ENCODE data around the gene CBS. TPM values are rescaled to one million over a fixed set of nuclear protein-coding genes. Genes with fewer than 3 reads are reported as not detected.

The CBS gene
- total RNA-seq, 2 donors from 2014 or later = 272 to 303 TPM

DNA sequence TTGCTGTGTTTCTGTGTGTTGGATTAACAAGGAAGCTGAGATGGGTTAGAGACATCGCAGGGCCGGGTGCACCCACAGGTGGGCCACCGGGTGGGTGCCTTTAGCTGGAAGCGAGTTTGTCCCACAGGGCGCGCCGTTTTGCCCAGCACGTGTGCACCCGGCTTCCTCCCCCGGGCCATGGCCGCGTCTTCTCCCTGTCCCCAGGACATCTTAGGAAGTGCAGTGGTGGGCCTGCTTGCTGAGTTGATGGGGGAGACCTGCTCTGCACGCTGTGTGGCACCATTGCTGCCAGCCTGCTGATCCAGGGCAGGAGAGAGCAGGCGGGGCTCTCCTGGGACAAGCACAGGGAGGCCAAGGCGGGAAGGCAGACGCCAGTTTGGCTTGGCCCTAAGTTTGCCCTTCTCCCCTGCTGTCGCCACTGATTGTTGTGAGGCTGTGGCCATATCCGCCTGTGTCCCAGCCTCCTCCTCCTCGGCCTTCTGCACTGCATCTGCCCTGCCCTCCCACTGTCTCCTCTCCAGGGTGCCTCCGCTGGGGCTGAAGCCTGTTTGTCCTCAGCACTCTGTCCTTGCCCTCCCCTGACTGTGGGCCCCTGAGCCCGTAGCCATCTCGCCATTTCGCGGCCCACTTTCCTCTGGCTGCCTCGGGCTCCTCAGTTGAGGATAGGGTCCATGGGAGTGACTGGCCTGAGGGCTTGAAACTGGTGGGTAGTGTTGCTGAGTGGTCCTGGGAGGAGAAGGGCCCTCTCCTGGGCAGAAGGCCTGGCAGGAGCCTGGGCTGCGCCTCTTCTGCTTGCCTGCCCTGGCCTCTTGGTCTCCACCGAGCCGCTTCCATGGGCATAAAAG, 53.7 kb downstream of the CBS start:
- no peaks in the 10 kb centered on the region for H3K27me3 ChIP-seq (ENCODE audit: control insufficient read depth, insufficient read depth, low read length, poor library complexity, severe bottlenecking)
- Mint-ChIP-seq H3K27ac (peak overlapping the region; percentile 53), H3K36me3 (ENCODE audit: low read depth) (peaks cover 48% of the 10 kb centered on the region), H3K9me3 (no peaks in the 10 kb centered on the region), H3K27me3 (ENCODE audit: insufficient read depth) (no peaks in the 10 kb centered on the region), H3K4me3 (no peak overlapping the region), H3K4me1 (no peaks in the 10 kb centered on the region)
- H3K9me3 ChIP-seq (ENCODE audit: control insufficient read depth, low read length) = no peaks in the 10 kb centered on the region
- H3K4me3 ChIP-seq (ENCODE audit: low read length) = no peak overlapping the region
- no peaks in the 10 kb centered on the region for H3K4me1 ChIP-seq (ENCODE audit: control insufficient read depth, insufficient read depth, low read length)
- peaks cover 55% of the 10 kb centered on the region for H3K36me3 ChIP-seq (ENCODE audit: control insufficient read depth, insufficient read depth, low read length)
- no peak for DNase-seq
- no peak overlapping the region for H3K27ac ChIP-seq (ENCODE audit: low read depth, low read length)
- WGBS, 2 experiments (ENCODE audit: insufficient coverage in 1 of 2, insufficient read length in 1 of 2) = 92 to 94% methylated on average over 17 to 28 of the region's 28 CpGs
- TF ChIP-seq, protein P1, sequence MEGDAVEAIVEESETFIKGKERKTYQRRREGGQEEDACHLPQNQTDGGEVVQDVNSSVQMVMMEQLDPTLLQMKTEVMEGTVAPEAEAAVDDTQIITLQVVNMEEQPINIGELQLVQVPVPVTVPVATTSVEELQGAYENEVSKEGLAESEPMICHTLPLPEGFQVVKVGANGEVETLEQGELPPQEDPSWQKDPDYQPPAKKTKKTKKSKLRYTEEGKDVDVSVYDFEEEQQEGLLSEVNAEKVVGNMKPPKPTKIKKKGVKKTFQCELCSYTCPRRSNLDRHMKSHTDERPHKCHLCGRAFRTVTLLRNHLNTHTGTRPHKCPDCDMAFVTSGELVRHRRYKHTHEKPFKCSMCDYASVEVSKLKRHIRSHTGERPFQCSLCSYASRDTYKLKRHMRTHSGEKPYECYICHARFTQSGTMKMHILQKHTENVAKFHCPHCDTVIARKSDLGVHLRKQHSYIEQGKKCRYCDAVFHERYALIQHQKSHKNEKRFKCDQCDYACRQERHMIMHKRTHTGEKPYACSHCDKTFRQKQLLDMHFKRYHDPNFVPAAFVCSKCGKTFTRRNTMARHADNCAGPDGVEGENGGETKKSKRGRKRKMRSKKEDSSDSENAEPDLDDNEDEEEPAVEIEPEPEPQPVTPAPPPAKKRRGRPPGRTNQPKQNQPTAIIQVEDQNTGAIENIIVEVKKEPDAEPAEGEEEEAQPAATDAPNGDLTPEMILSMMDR (conservative IDR thresholded peaks at IDR 0.05) = no peak
- H3K9ac ChIP-seq (ENCODE audit: extremely low read depth, low read length, poor library complexity, severe bottlenecking) = no peak overlapping the region

DNA sequence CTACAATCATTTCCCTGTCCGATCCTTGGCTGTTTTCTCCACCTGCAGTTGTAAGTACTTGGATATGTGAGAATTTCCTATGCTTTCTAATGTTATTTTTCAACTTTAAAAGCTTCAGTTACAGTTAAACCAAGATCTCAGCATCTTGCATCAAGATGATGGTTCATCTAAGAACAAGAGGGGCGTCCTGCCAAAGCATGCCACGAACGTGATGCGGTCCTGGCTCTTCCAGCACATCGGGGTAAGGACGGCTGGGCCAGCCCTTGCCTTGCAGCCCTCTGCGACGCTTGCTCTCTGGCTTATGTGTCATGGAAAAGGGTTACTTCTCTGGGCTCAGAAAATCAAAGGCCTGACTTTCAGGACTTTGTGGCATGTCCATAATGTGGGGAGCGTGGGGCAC, 54.4 kb downstream of the CBS start:
- Histone ChIP-seq H3K4me3 (ENCODE audit: low read length) (no peak overlapping the region), H3K9ac (ENCODE audit: extremely low read depth, low read length, poor library complexity, severe bottlenecking) (no peak overlapping the region), H3K27ac (ENCODE audit: low read depth, low read length) (no peak overlapping the region), H3K36me3 (ENCODE audit: control insufficient read depth, insufficient read depth, low read length) (peaks cover 63% of the 10 kb centered on the region), H3K27me3 (ENCODE audit: control insufficient read depth, insufficient read depth, low read length, poor library complexity, severe bottlenecking) (no peaks in the 10 kb centered on the region), H3K4me1 (ENCODE audit: control insufficient read depth, insufficient read depth, low read length) (no peaks in the 10 kb centered on the region), H3K9me3 (ENCODE audit: control insufficient read depth, low read length) (no peaks in the 10 kb centered on the region)
- no peak for DNase-seq
- Mint-ChIP-seq H3K27me3 (ENCODE audit: insufficient read depth) (no peaks in the 10 kb centered on the region), H3K9me3 (no peaks in the 10 kb centered on the region), H3K27ac (peak overlapping the region; percentile 53), H3K4me3 (no peak overlapping the region), H3K4me1 (no peaks in the 10 kb centered on the region), H3K36me3 (ENCODE audit: low read depth) (peaks cover 54% of the 10 kb centered on the region)
- TF ChIP-seq, protein P1 (conservative IDR thresholded peaks at IDR 0.05) = no peak
- 97% methylated on average over 10 of the region's 10 CpGs for WGBS, 2 experiments (ENCODE audit: insufficient coverage in 1 of 2, insufficient read length in 1 of 2)

DNA sequence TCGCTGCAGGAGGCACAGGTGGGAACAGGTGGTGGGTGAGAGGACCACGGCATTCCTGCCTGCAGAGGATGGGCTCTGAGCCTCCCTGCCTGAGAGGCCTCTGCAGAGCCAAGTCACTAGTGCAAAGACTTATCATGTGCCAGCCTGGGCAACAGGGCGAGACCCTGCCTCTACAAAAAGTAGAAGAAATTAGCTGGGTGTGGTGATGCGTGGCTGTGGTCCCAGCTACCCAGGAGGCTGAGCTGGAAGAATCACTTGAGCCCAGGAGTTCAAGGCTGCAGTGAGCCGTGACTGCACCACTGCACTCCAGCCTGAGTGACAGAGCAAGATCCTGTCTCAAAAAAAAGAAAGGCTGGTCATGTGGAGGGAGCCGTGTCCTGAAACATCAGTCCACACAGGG, 54.9 kb downstream of the CBS start:
- no peaks in the 10 kb centered on the region for H3K9me3 Mint-ChIP-seq
- no peak overlapping the region for H3K4me3 Mint-ChIP-seq
- Histone ChIP-seq H3K27ac (ENCODE audit: low read depth, low read length) (no peak overlapping the region), H3K27me3 (ENCODE audit: control insufficient read depth, insufficient read depth, low read length, poor library complexity, severe bottlenecking) (no peaks in the 10 kb centered on the region), H3K9me3 (ENCODE audit: control insufficient read depth, low read length) (no peaks in the 10 kb centered on the region), H3K4me1 (ENCODE audit: control insufficient read depth, insufficient read depth, low read length) (no peaks in the 10 kb centered on the region), H3K4me3 (ENCODE audit: low read length) (no peak overlapping the region), H3K9ac (ENCODE audit: extremely low read depth, low read length, poor library complexity, severe bottlenecking) (no peak overlapping the region), H3K36me3 (ENCODE audit: control insufficient read depth, insufficient read depth, low read length) (peaks cover 67% of the 10 kb centered on the region)
- H3K27ac Mint-ChIP-seq = no peak overlapping the region
- no peaks in the 10 kb centered on the region for H3K4me1 Mint-ChIP-seq
- no peak for DNase-seq
- peaks cover 56% of the 10 kb centered on the region for H3K36me3 Mint-ChIP-seq (ENCODE audit: low read depth)
- TF ChIP-seq, protein P1 (conservative IDR thresholded peaks at IDR 0.05) = no peak
- H3K27me3 Mint-ChIP-seq (ENCODE audit: insufficient read depth) = no peaks in the 10 kb centered on the region
- 91 to 95% methylated on average over 6 of the region's 6 CpGs for WGBS, 2 experiments (ENCODE audit: insufficient coverage in 1 of 2, insufficient read length in 1 of 2)

Measured in endodermal cell (in vitro differentiated cells).